Esophagus muscularis mucosa (tissue), 4 donors: ENCODE results near the gene STMN3. TPM values are rescaled to one million over a fixed set of nuclear protein-coding genes. Genes with fewer than 3 reads are reported as not detected.
A peak's percentile ranks its signal among the peaks of the same experiment; 100 is the strongest.

Experiments used
- DNase-seq: peaks from one replicate; pipeline ENCODE4 v3.0.0-alpha.2; 2017; ENCODE audit errors: extremely low spot score
- H3K27ac ChIP-seq, 4 donors: fragments of 200-600 bp; sonication (generic); replicated peaks in 1 of 4; 1 replicate in 3 of 4; 2 replicates in 1 of 4; pipeline ENCODE4 v1.5.1; 2016 to 2019; ENCODE audit warnings: mild to moderate bottlenecking in 1 of 4
- H3K27me3 ChIP-seq, 4 donors: fragments of 200-600 bp; sonication (generic); one replicate each; pipeline versions ENCODE4 v1.5.1 to v1.6.0; 2016 to 2019
- H3K36me3 ChIP-seq, 4 donors: fragments of 200-600 bp; sonication (generic); one replicate each; pipeline ENCODE4 v1.5.1; 2016 to 2019
- H3K4me1 ChIP-seq, 4 donors: fragments of 200-600 bp; sonication (generic); one replicate each; pipeline ENCODE4 v1.5.1; 2016 to 2019
- H3K4me3 ChIP-seq, 4 donors: fragments of 200-600 bp; sonication (generic); 1 replicate in 2 of 4; 2 replicates in 2 of 4; pipeline ENCODE4 v1.5.1; 2016 to 2019; ENCODE audit warnings: mild to moderate bottlenecking in 4 of 4, moderate library complexity in 1 of 4
- H3K9me3 ChIP-seq, 4 donors: fragments of 200-600 bp; sonication (generic); 1 replicate in 3 of 4; 2 replicates in 1 of 4; pipeline ENCODE4 v1.5.1; 2016 to 2019
- CTCF ChIP-seq, 3 experiments: fragments of 200-600 bp in 2 of 3; fragments of 450-650 bp in 1 of 3; sonication (generic) in 2 of 3; IDR thresholded peaks; one replicate each; pipeline ENCODE4 v1.5.1; 2017 to 2019; ENCODE audit warnings: antibody characterized with exemption in 3 of 3, mild to moderate bottlenecking in 2 of 3, moderate library complexity in 1 of 3
- EP300 ChIP-seq: sonication (generic); formaldehyde crosslinking; IDR thresholded peaks from one replicate; pipeline ENCODE4 v1.6.1; 2017; ENCODE audit warnings: antibody characterized with exemption
- POLR2A ChIP-seq: fragments of 450-650 bp; IDR thresholded peaks from one replicate; pipeline ENCODE4 v1.6.1; 2017; ENCODE audit warnings: antibody characterized with exemption, moderate library complexity, mild to moderate bottlenecking, low read depth
- POLR2AphosphoS5 ChIP-seq, 2 donors: sonication (generic); formaldehyde crosslinking; IDR thresholded peaks; one replicate each; pipeline ENCODE4 v1.6.1; 2017; ENCODE audit warnings: antibody characterized with exemption in 2 of 2
- WGBS: methylation state at CpG from one replicate; pipeline ENCODE4 v1.1.5; 2018; 5-methylcytosine and 5-hydroxymethylcytosine counted together
- intact Hi-C: fragments of 100-400 bp; cut with DNase I; formaldehyde crosslinking; loops from one replicate; pipeline ENCODE4 v1.15.1; 2023
- total RNA-seq, 4 donors: library from RNA; depleted of rRNA; stranded (reverse); fragments of >200 nt; gene quantifications; one replicate each; pipeline versions ENCODE4 v1.1.0 to v1.2.1, GENCODE V29; 2016

Gene STMN3
- 10 to 100 TPM; 13.3 to 47.4 (median 28.9) TPM for total RNA-seq

DNA sequence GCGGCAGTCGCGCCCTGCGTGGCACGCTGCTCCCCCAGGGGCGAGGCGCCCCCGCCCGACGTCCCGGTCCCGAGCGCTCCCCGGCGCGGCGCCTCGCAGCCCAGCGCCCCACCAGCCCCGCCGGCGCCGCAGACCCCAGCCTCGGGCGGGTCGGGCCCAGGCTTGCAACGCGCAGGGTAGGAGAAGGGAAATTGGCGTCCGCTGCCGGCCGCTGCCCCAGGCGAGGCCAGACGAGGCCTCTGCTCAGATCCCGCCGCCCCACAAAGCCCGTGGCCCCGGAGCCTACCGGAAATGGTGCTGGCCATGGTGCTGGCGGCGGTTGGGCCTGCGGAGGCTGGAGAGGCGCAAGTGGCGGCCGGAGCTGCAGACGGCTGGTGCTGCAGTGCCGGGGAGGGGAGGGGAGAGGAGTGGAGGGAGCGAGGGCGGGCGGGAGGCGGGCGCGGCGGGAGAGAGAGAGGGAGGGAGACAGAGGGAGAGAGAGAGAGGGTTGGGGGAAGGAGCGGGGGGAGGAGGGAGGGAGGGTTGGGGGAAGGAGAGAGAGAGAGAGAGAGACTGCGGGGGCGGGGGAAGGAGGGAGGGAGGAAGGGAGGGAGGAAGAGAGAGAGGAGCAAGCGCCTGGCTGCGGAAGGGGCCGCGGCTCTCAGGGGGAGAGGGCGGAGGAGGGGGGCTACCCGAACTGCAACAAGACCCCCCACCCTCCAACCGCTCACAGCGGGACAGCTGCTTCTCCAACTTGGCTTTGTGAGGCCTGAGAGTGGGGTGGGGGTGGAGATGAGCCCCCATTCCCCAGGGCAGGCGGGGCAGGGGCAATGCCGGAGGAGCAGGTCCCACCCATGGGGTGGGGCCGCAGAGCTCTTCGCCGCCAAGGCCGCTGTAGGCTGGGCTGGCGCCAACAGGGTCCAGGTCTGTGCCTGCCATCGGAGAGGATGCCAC is at the start of gene STMN3:
Gene STMN3, minus strand, starts transcription at position 384 of the 933 bp plus-strand sequence. Its CDS starts 79 bp downstream, at position 305.
- Histone ChIP-seq H3K4me1 (peaks cover 30 to 48% (median 46%) of the 10 kb centered on the region in 4 donors), H3K9me3 (no peaks in the 10 kb centered on the region), H3K36me3 (peaks cover 0 to 3% (median 0%) of the 10 kb centered on the region in 4 donors), H3K4me3 (peak within 1 kb of the TSS; percentile 61 to 77 (median 69)), H3K27me3 (peaks cover 0 to 11% (median 0%) of the 10 kb centered on the region in 4 donors), H3K27ac (peak within 1 kb of the TSS; percentile 62 to 80 (median 78))
- peak; percentile 95 for DNase-seq
- TF ChIP-seq EP300, result no peak
- TF ChIP-seq POLR2AphosphoS5 (IDR thresholded peaks at IDR 0.05), result peak; percentile 70 to 75
- 0% methylated on average over 30 of the region's 73 CpGs for WGBS
- intact Hi-C loops, result loop anchor here (10.0 kb wide), 1 partner anchor 119 kb away; the partner anchor contains the start of gene PTK6

DNA sequence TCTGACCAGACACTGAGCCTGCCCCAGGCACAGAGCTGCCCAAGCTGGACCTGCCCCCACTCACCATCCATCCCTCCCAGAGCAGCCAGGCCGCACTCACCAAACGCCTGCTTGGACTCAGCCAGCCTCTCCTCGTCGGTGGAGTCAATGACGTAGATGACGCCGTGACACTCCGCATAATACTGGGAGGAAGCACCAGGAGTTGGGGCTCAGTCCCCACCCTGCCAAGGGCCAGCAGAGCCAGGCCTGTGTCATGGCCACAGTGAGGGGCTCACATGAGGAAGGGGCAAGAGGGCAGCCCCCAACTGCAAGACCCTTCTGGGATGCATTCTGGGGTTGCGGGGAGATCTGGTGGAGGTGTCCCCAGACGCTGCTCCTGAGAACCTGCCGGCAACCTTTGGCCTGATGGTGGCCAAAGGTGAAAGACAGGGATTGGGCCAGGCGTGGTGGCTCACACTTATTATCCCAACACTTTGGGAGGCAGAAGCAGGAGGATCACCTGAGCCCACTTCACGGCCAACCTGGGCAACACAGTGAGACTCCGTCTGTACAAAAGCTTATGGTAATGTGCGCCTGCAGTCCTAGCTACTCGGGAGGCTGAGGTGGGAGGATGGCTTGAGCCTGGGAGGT is 48.9 kb upstream of the STMN3 start:
- intact Hi-C loops, result no loop called here
- Histone ChIP-seq H3K4me1 (peaks cover 41 to 62% (median 45%) of the 10 kb centered on the region in 4 donors), H3K9me3 (no peaks in the 10 kb centered on the region), H3K27ac (peak overlapping the region in 1 of 4 donors; percentile 3), H3K36me3 (peaks cover 19 to 68% (median 57%) of the 10 kb centered on the region in 4 donors), H3K4me3 (no peak overlapping the region), H3K27me3 (no peaks in the 10 kb centered on the region)
- no peak for DNase-seq
- WGBS, result 90% methylated on average over 3 of the region's 16 CpGs
- TF ChIP-seq POLR2A, result no peak
- TF ChIP-seq POLR2AphosphoS5 (IDR thresholded peaks at IDR 0.05), result no peak
- TF ChIP-seq EP300, result no peak

DNA sequence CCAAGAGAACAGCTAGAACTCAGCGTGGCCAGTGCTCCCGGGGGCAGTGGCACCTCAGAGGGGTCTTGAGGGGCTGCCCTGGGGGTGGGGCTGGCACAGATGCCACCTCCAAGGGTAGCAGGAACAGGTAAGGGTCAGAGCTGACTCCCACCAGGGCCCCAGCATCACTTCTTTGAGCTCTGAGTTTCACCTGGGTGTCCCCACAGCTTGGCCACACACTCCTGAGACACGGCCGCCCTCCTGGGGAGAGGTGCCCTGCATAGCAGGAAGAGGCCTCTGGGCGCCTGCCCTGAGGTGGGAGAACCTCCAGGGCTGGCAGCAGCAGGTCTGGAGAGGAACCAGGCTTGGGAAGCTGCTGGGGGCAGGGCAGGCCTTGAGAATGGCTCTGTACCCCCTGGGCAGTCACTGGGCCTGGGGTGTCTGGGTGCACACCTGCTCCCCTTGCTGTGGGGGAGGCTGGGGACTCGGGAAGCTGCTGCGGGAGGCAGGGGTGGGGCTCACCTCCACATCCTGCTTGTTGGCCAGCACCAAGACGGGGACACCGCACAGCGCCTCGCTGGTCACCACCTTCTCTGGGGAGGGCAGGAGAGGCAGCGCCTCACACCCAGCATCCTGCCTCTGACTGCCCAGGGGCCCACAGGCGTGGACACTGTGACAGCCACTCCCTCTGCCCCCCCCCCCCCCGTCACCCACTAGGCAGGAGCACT is 48.3 kb upstream of the STMN3 start:
- TF ChIP-seq POLR2AphosphoS5 (IDR thresholded peaks at IDR 0.05) (peak in 1 of 2 donors; percentile 7), POLR2A (no peak), CTCF (IDR thresholded peaks at IDR 0.05) (no peak), EP300 (no peak)
- no peaks in the 10 kb centered on the region for H3K27me3 ChIP-seq
- peak overlapping the region in 2 of 4 donors; percentile 3 to 72 for H3K27ac ChIP-seq
- no peak overlapping the region for H3K4me3 ChIP-seq
- peaks cover 18 to 72% (median 56%) of the 10 kb centered on the region in 4 donors for H3K36me3 ChIP-seq
- H3K9me3 ChIP-seq, result no peaks in the 10 kb centered on the region
- peaks cover 43 to 62% (median 45%) of the 10 kb centered on the region in 4 donors for H3K4me1 ChIP-seq
- 91% methylated on average over 4 of the region's 14 CpGs for WGBS
- intact Hi-C loops, result no loop called here
- DNase-seq, result no peak

GRCh38 chr20:63701051-63701328 is 47.8 kb upstream of the STMN3 start:
- H3K4me1 ChIP-seq, result peaks cover 43 to 62% (median 45%) of the 10 kb centered on the region in 4 donors
- H3K36me3 ChIP-seq, result peaks cover 14 to 71% (median 52%) of the 10 kb centered on the region in 4 donors
- whole genome bisulfite sequencing, result 80% methylated on average over 5 of the region's 5 CpGs
- H3K27ac ChIP-seq, result peak overlapping the region in 1 of 4 donors; percentile 72
- DNase-seq, result no peak
- no peak overlapping the region for H3K4me3 ChIP-seq
- intact Hi-C loops, result no loop called here
- TF ChIP-seq POLR2AphosphoS5 (IDR thresholded peaks at IDR 0.05) (no peak), EP300 (no peak), POLR2A (no peak), CTCF (IDR thresholded peaks at IDR 0.05) (no peak)
- no peaks in the 10 kb centered on the region for H3K9me3 ChIP-seq
- H3K27me3 ChIP-seq, result no peaks in the 10 kb centered on the region

DNA sequence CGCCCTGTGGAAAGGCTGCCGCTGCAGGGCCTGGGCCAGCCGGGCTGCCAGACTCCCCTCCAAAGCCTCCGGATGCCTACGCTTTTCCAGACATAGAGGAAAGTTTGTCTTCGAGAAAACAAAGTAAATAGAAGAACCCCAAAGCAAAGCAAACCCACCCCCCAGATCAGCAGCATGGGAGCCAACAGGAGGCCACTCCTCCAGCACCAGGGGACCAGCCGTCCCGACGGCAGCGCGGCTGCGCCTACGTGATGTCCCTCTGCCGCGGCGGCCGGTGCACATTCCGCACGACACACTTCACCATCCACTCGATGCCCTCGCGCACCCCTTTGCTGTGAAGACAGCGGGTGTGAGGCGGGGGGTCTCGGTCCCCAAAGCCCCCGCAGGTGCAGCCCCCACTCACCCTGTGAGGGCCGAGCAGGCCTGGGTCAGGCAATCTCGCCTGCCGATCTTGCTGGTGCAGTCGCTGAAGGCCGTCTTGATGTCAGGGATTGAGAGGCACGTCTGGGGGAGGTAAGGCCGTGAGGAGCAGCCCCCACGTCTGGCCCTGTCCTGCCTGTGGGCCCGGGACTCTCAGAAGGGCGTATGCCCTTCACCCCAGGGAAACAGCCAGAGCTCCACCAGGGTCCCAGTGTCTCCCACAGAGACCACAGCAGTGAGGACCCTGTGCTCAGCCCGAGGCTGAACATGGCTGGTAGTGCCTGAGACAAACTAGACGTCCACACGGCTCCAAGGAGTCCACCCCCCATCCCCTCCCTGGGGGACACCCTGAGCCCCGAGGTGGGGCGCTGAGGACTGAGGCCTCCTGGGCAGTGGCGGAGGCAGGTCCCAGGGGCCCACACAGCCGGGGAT is 47.2 kb upstream of the STMN3 start:
- no peak overlapping the region for H3K4me3 ChIP-seq
- peaks cover 46 to 62% (median 47%) of the 10 kb centered on the region in 4 donors for H3K4me1 ChIP-seq
- no peak for TF ChIP-seq POLR2A
- peak overlapping the region in 3 of 4 donors; percentile 35 to 72 (median 62) for H3K27ac ChIP-seq
- H3K27me3 ChIP-seq, result no peaks in the 10 kb centered on the region
- intact Hi-C loops, result no loop called here
- no peak for DNase-seq
- no peaks in the 10 kb centered on the region for H3K9me3 ChIP-seq
- H3K36me3 ChIP-seq, result peaks cover 8 to 71% (median 52%) of the 10 kb centered on the region in 4 donors
- 86% methylated on average over 19 of the region's 43 CpGs for WGBS
